ENCODE measurements around the gene DLGAP3. TPM values are rescaled to one million over a fixed set of nuclear protein-coding genes. Genes with fewer than 3 reads are reported as not detected.

Gene DLGAP3
- total RNA-seq, 1 experiment from 2014 or later, result 7.3 TPM

DNA sequence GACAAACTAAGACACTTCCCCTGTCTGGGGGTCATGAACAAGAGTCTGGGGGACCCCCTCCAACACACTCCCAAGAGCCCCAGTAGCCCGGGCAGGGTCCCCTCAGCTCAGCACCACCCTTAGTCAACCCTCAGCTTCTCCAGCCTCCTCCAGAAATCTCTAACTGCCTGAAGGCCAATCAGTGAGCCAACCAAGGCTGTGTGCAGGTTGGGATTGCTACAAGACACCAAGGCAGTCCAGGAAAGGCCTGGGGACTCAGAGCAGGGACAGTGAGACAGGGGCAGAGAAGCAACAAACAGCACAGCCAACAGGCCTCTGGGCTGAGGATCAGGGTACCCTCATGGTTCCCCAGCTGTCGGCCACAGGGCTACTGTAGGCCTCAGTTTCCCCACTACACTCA, 83.2 kb downstream of the DLGAP3 start:
- Histone ChIP-seq H3K9me3 (ENCODE audit: control insufficient read depth, low read depth, low read length) (no peaks in the 10 kb centered on the region), H3K79me2 (ENCODE audit: insufficient read depth, low read length) (no peaks in the 10 kb centered on the region), H3K23me2 (ENCODE audit: insufficient read length, low read depth, low read length, poor library complexity, severe bottlenecking) (no peaks in the 10 kb centered on the region), H4K20me1 (ENCODE audit: control insufficient read depth, insufficient read depth, insufficient read length) (no peaks in the 10 kb centered on the region), H3K79me1 (ENCODE audit: insufficient read depth, low read depth, low read length, poor library complexity, severe bottlenecking) (no peaks in the 10 kb centered on the region), H3K14ac (ENCODE audit: insufficient read depth, low read length) (no peak overlapping the region), H2BK20ac (ENCODE audit: low read depth, low read length, poor library complexity, severe bottlenecking) (no peak overlapping the region), H3K4ac (ENCODE audit: low read depth, low read length) (no peak overlapping the region), H2AK5ac (ENCODE audit: insufficient read length, low read length) (no peak overlapping the region), H2AFZ (ENCODE audit: low read length) (no peak overlapping the region), H2BK15ac (ENCODE audit: low read depth, low read length) (no peak overlapping the region), H3K27ac (ENCODE audit: insufficient read length, low read depth, low read length) (no peak overlapping the region), H3K4me1 (ENCODE audit: insufficient read depth, low read length) (peaks cover 8% of the 10 kb centered on the region; the same call in 1 of the 2 replicates), H4K5ac (ENCODE audit: insufficient read length, low read depth, low read length) (no peak overlapping the region), H3T11ph (ENCODE audit: low read length) (no peak overlapping the region), H2BK12ac (ENCODE audit: insufficient read length, low read depth, low read length) (no peak overlapping the region), H3K4me2 (ENCODE audit: insufficient read depth, insufficient read length, low read length) (no peak overlapping the region), H2BK5ac (ENCODE audit: insufficient read length, low read length) (no peak overlapping the region), H4K91ac (ENCODE audit: insufficient read length, low read depth, low read length) (no peak overlapping the region), H3K18ac (ENCODE audit: insufficient read length, low read depth, low read length) (no peak overlapping the region), H3K27me3 (ENCODE audit: insufficient read depth, low read length) (no peaks in the 10 kb centered on the region), H4K8ac (replicated peaks; ENCODE audit: insufficient read length, low read depth, low read length) (no peak overlapping the region), H3K9ac (ENCODE audit: extremely low read depth, insufficient read length, low read length) (no peak overlapping the region), H3K56ac (ENCODE audit: insufficient read length, low read depth, low read length) (no peak overlapping the region), H2BK120ac (ENCODE audit: low read depth, low read length, poor library complexity, severe bottlenecking) (no peak overlapping the region), H3K23ac (ENCODE audit: insufficient read length, low read depth, low read length) (no peak overlapping the region)
- TF ChIP-seq, protein P1, sequence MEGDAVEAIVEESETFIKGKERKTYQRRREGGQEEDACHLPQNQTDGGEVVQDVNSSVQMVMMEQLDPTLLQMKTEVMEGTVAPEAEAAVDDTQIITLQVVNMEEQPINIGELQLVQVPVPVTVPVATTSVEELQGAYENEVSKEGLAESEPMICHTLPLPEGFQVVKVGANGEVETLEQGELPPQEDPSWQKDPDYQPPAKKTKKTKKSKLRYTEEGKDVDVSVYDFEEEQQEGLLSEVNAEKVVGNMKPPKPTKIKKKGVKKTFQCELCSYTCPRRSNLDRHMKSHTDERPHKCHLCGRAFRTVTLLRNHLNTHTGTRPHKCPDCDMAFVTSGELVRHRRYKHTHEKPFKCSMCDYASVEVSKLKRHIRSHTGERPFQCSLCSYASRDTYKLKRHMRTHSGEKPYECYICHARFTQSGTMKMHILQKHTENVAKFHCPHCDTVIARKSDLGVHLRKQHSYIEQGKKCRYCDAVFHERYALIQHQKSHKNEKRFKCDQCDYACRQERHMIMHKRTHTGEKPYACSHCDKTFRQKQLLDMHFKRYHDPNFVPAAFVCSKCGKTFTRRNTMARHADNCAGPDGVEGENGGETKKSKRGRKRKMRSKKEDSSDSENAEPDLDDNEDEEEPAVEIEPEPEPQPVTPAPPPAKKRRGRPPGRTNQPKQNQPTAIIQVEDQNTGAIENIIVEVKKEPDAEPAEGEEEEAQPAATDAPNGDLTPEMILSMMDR (conservative IDR thresholded peaks at IDR 0.05), result no peak
- Mint-ChIP-seq H3K9me3 (no peaks in the 10 kb centered on the region), H3K4me3 (no peak overlapping the region), H3K4me1 (peaks cover 52 to 58% of the 10 kb centered on the region in 2 experiments), H3K36me3 (ENCODE audit: insufficient read depth in 1 of 3, low read depth in 3 of 3) (peaks cover 3 to 9% (median 5%) of the 10 kb centered on the region in 3 experiments; a peak in 5 of 7 replicates), H3K27me3 (ENCODE audit: low read depth) (no peaks in the 10 kb centered on the region; the same call in 1 of the 2 replicates), H3K27ac (no peak overlapping the region)
- no CpG with 5 or more reads among the region's 2 CpGs for WGBS (ENCODE audit: extremely low coverage, insufficient read length, low lambda C conversion rate)
- no peak for DNase-seq
